ENCODE results near the gene XXYLT1. TPM values are rescaled to one million over a fixed set of nuclear protein-coding genes. Genes with fewer than 3 reads are reported as not detected.

Gene XXYLT1
- total and polyA plus RNA-seq, 2 of the 8 experiments (the other 6 are each of a cell fraction or from before 2014, with no cell fraction given), result 18.9 to 23.8 TPM

DNA sequence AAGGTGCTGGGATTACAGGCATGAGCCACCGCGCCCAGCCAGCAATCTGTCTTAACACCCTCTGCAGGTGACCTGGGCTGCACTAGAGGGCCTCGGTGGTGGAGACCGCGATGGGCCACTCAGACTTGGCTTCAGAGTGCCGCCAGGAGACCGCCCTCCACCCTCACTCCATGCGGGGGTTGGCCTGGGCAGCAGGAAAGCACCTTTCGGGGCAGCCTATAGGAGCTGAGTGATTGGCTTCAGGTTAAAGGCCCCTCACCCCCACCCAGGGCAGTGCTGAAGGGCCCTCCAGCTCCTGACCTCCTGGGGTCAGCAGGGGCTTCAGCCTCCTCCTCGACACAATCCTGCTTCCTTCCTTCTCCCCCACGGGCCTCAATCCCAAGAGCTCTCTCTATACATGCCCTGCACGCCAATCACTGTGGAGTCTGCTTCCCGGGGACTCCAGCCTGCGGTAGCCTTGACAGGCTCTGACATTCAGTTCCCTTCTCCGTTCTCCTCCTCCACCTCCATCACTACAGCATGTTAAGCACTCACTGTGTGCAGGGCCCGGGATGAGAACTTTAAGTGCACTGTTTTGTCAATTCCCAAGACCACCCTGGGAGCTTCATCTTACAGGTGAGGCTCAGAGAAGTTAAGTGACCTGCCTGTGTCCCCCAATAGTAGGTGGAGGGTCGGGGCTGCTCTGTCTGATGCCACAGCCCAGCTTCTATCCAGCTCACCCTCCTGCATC is 225.3 kb downstream of the XXYLT1 start (continued):
- TF ChIP-seq KDM4A (IDR thresholded peaks at IDR 0.05; ENCODE audit: low read depth, low read length, severe bottlenecking) (no peak), FOSL1 (IDR thresholded peaks at IDR 0.05; ENCODE audit: insufficient read depth, low read depth, low read length) (no peak), SRF (IDR thresholded peaks at IDR 0.05; ENCODE audit: low read depth, low read length) (no peak), SIX5 (IDR thresholded peaks at IDR 0.05; ENCODE audit: low read depth, low read length) (no peak), TBP (IDR thresholded peaks at IDR 0.05; ENCODE audit: low read depth, low read length) (no peak), RFX5 (IDR thresholded peaks at IDR 0.05; ENCODE audit: borderline replicate concordance, low read depth, low read length) (no peak)
